ENCODE data around the gene ELFN1.
A peak's percentile ranks its signal among the peaks of the same experiment; 100 is the strongest.

Gene ELFN1

GRCh38 chr7:1664711-1665548 is 5.1 kb upstream of the ELFN1 start:
- DNase-seq = peak; percentile 68

- peak; percentile 49 for DNase-seq
These were observed 4.3 kb upstream of the ELFN1 start for GRCh38 chr7:1665549-1666316.

- no peak for DNase-seq
These were observed 3.7 kb upstream of the ELFN1 start for GRCh38 chr7:1666317-1666822.

- DNase-seq = no peak
These were observed 3.1 kb upstream of the ELFN1 start for GRCh38 chr7:1666823-1667565.

GRCh38 chr7:1667566-1668395 is 2.3 kb upstream of the ELFN1 start:
- no peak for DNase-seq

- no peak for DNase-seq
These were observed 1.5 kb upstream of the ELFN1 start for GRCh38 chr7:1668396-1669063.

- peak; percentile 55 for DNase-seq
These were observed 769 bp upstream of the ELFN1 start for GRCh38 chr7:1669064-1669951.

- no peak for DNase-seq
These were observed 967 bp downstream of the ELFN1 start for GRCh38 chr7:1670894-1671593.

- no peak for DNase-seq
These were observed 1.7 kb downstream of the ELFN1 start for GRCh38 chr7:1671594-1672451.

- DNase-seq = no peak
These were observed 2.9 kb downstream of the ELFN1 start for GRCh38 chr7:1672851-1673486.

- DNase-seq = no peak
These were observed 3.6 kb downstream of the ELFN1 start for GRCh38 chr7:1673581-1674118.

- no peak for DNase-seq
These were observed 4.3 kb downstream of the ELFN1 start for GRCh38 chr7:1674161-1675035.

- no peak for DNase-seq
These were observed 5.1 kb downstream of the ELFN1 start for GRCh38 chr7:1675036-1675671.

GRCh38 chr7:1675673-1676549 is 5.8 kb downstream of the ELFN1 start:
- no peak for DNase-seq

- no peak for DNase-seq
These were observed 6.5 kb downstream of the ELFN1 start for GRCh38 chr7:1676550-1677078.
